ENCODE measurements around the gene KCNH3. TPM values are rescaled to one million over a fixed set of nuclear protein-coding genes. Genes with fewer than 3 reads are reported as not detected.
A peak's percentile ranks its signal among the peaks of the same experiment; 100 is the strongest.

KCNH3 gene
- total and polyA plus RNA-seq, 4 donors = 0.07 to 0.24 (median 0.19) TPM; not detected in 1

GRCh38 chr12:49568442-49569162 is 29.8 kb downstream of the KCNH3 start:
- Histone ChIP-seq H3K4me3 (ENCODE audit: low read depth in 1 of 3, low read length in 3 of 3) (peak overlapping the region; percentile 64 to 96 (median 95)), H3K36me3 (ENCODE audit: control insufficient read depth in 4 of 4, insufficient read depth in 3 of 4, low read depth in 1 of 4, low read length in 3 of 4) (peaks cover 5 to 15% (median 8%) of the 10 kb centered on the region in 4 donors), H3K27ac (ENCODE audit: low read depth in 1 of 2, low read length in 2 of 2) (peak overlapping the region; percentile 78 to 85), H3K9me3 (ENCODE audit: control insufficient read depth in 4 of 4, low read length in 3 of 4) (no peaks in the 10 kb centered on the region), H3K27me3 (ENCODE audit: control insufficient read depth in 4 of 4, insufficient read depth in 4 of 4, low read length in 3 of 4) (no peaks in the 10 kb centered on the region), H3K4me1 (ENCODE audit: control insufficient read depth in 4 of 4, insufficient read depth in 4 of 4, low read length in 3 of 4) (peaks cover 3 to 21% (median 19%) of the 10 kb centered on the region in 4 donors), H3K9ac (ENCODE audit: low read depth in 1 of 2, low read length in 2 of 2) (peak overlapping the region; percentile 86 to 94)
- DNase-seq (ENCODE audit: low spot score) = no peak
- 2% methylated on average over 19 of the region's 19 CpGs for WGBS
- TF ChIP-seq EGR1 (IDR thresholded peaks at IDR 0.05; ENCODE audit: low read depth in 2 of 2) = no peak
- TF ChIP-seq YY1 (IDR thresholded peaks at IDR 0.05) = no peak
- TF ChIP-seq RXRA (IDR thresholded peaks at IDR 0.05) = no peak
- no peak for TF ChIP-seq GABPA (IDR thresholded peaks at IDR 0.05 in 1 of 2, conservative IDR thresholded peaks at IDR 0.05 in 1 of 2)
- TF ChIP-seq RAD21 (IDR thresholded peaks at IDR 0.05) = no peak
- no peak for TF ChIP-seq MAX (IDR thresholded peaks at IDR 0.05)

DNA sequence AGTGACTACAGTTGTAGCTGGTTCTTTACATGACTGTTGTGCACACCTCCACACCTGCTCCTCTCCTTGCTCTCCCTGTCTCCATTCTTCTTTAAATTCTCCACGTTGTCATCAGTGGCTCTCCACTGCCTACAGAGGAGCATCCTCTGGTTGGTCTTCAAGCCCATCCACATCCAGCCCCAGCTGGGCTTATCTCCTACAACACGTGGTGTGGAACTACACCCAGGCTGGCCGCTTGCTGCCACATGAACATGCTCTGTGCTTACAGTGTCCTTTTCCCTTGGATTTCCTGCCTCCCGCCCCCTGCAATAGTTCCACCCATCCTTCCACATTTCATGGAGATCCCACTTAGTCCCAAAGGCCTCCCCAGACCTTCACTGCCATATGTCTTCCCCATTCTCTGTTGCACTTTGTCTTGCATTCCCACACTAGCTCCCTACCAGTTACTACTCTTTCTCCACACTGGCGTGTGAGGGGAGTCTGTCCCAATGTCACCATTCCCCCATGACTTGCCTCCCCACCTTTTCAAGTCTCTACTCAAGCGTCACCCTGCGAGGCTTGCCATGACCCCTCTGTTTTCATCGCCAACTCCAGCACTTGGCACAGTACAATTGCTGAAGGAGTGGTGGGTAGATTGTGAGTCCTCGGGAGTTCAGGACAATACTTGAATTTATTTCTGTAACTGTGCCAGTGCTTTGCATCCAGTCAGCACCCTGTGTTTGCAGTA is 38.9 kb downstream of the KCNH3 start:
- H3K9ac ChIP-seq (ENCODE audit: low read depth in 1 of 2, low read length in 2 of 2) = no peak overlapping the region
- no peak overlapping the region for H3K27ac ChIP-seq (ENCODE audit: low read depth in 1 of 2, low read length in 2 of 2)
- H3K36me3 ChIP-seq (ENCODE audit: control insufficient read depth in 4 of 4, insufficient read depth in 3 of 4, low read depth in 1 of 4, low read length in 3 of 4) = peaks cover 0 to 3% (median 1%) of the 10 kb centered on the region in 4 donors
- no peaks in the 10 kb centered on the region for H3K9me3 ChIP-seq (ENCODE audit: control insufficient read depth in 4 of 4, low read length in 3 of 4)
- 88% methylated on average over 9 of the region's 9 CpGs for WGBS
- no peak for TF ChIP-seq NR2F2 (IDR thresholded peaks at IDR 0.05)
- no peak for TF ChIP-seq ATF3 (IDR thresholded peaks at IDR 0.05)
- DNase-seq (ENCODE audit: low spot score) = no peak
- no peaks in the 10 kb centered on the region for H3K27me3 ChIP-seq (ENCODE audit: control insufficient read depth in 4 of 4, insufficient read depth in 4 of 4, low read length in 3 of 4)
- no peak overlapping the region for H3K4me3 ChIP-seq (ENCODE audit: low read depth in 1 of 3, low read length in 3 of 3)
- peaks cover 0 to 7% (median 5%) of the 10 kb centered on the region in 4 donors for H3K4me1 ChIP-seq (ENCODE audit: control insufficient read depth in 4 of 4, insufficient read depth in 4 of 4, low read length in 3 of 4)

DNA sequence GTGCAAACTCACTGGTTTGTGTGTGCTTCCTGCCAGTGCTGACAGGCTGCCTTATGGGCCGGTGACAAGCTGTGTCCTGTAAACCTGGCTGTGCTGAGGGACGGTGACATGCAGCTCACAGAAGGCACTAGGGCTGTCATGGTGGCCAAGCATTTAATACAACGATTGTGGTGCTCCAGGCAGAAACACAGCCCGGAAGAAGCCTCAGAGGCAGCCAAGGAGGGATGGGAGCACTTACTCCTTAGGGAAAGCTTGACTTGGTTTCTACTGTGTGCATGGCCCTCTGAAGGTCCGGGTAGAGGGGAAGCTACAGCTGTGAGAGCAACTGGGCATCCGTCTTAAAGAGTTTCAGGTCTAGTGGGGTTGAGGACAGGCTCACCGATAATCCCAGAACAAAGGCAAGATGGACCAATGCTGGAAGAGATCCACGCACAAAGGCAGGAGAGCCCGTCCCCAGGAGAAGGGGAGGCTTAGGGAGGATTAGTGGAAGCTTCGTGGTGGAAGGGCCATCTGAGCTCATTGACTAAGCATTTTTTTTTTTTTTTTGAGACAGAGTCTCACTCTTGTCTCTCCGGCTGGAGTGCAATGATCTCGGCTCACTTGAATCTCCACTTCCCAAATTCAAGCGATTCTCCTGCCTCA is 39.8 kb downstream of the KCNH3 start:
- Histone ChIP-seq H3K4me3 (ENCODE audit: low read depth in 1 of 3, low read length in 3 of 3) (no peak overlapping the region), H3K9ac (ENCODE audit: low read depth in 1 of 2, low read length in 2 of 2) (no peak overlapping the region), H3K9me3 (ENCODE audit: control insufficient read depth in 4 of 4, low read length in 3 of 4) (no peaks in the 10 kb centered on the region), H3K27me3 (ENCODE audit: control insufficient read depth in 4 of 4, insufficient read depth in 4 of 4, low read length in 3 of 4) (no peaks in the 10 kb centered on the region), H3K36me3 (ENCODE audit: control insufficient read depth in 4 of 4, insufficient read depth in 3 of 4, low read depth in 1 of 4, low read length in 3 of 4) (peaks cover 0 to 3% (median 1%) of the 10 kb centered on the region in 4 donors), H3K4me1 (ENCODE audit: control insufficient read depth in 4 of 4, insufficient read depth in 4 of 4, low read length in 3 of 4) (peaks cover 0 to 8% (median 5%) of the 10 kb centered on the region in 4 donors), H3K27ac (ENCODE audit: low read depth in 1 of 2, low read length in 2 of 2) (no peak overlapping the region)
- DNase-seq (ENCODE audit: low spot score) = no peak
- no peak for TF ChIP-seq EGR1 (IDR thresholded peaks at IDR 0.05; ENCODE audit: low read depth in 2 of 2)
- TF ChIP-seq FOXA2 (IDR thresholded peaks at IDR 0.05) = no peak
- no peak for TF ChIP-seq RXRA (IDR thresholded peaks at IDR 0.05)
- TF ChIP-seq ATF3 (IDR thresholded peaks at IDR 0.05) = no peak
- no peak for TF ChIP-seq HNF4G (IDR thresholded peaks at IDR 0.05)
- no peak for TF ChIP-seq FOXA1 (IDR thresholded peaks at IDR 0.05)
- TF ChIP-seq JUND (IDR thresholded peaks at IDR 0.05) = no peak
- TF ChIP-seq RAD21 (IDR thresholded peaks at IDR 0.05) = no peak
- 91% methylated on average over 13 of the region's 13 CpGs for WGBS
